Measurements from ENCODE around the gene DGCR8.

- TF ChIP-seq BHLHE40 (IDR thresholded peaks at IDR 0.05; ENCODE audit: low read depth, low read length) (no peak), PBX3 (IDR thresholded peaks at IDR 0.05) (no peak), CTCF (IDR thresholded peaks at IDR 0.05) (no peak), RAD21 (conservative IDR thresholded peaks at IDR 0.05 in 1 of 2, IDR thresholded peaks at IDR 0.05 in 1 of 2) (no peak), RCOR1 (IDR thresholded peaks at IDR 0.05; ENCODE audit: low read depth, low read length) (no peak), EP300 (IDR thresholded peaks at IDR 0.05) (no peak), MAZ (IDR thresholded peaks at IDR 0.05; ENCODE audit: borderline replicate concordance, low read depth, low read length) (no peak), CHD2 (IDR thresholded peaks at IDR 0.05; ENCODE audit: low read length, partially characterized antibody) (no peak), RFX5 (IDR thresholded peaks at IDR 0.05) (no peak), HMGXB4 (CRISPR knock-in tag; IDR thresholded peaks at IDR 0.05; ENCODE audit: borderline replicate concordance) (no peak), REST (IDR thresholded peaks at IDR 0.05) (no peak), POLR2A (IDR thresholded peaks at IDR 0.05; ENCODE audit: low read length) (no peak), CBX2 (IDR thresholded peaks at IDR 0.05; ENCODE audit: borderline replicate concordance, low read depth) (no peak)
Measured at GRCh38 chr22:20036535-20037392, 43.3 kb upstream of the DGCR8 start.

Measured in A549 (cell line).